Common myeloid progenitor, CD34-positive (primary cell): ENCODE results near the gene UPB1.
"Not testable (repeated sequence)": the region's sequence is repeated elsewhere in the genome, so short reads cannot be mapped to it uniquely, and the experiment has no call there.

Experiments used
- CTCF ChIA-PET: fragments of 350-600 bp; sonication (Branson Sonifier 250); formaldehyde crosslinking; loops from one replicate; lab custom pipeline; 2021; ENCODE audit warnings: antibody characterized with exemption; lab: Charles Lee
- POLR2A ChIA-PET: fragments of 350-600 bp; sonication (Branson Sonifier 250); formaldehyde crosslinking; loops from one replicate; lab custom pipeline; 2021; ENCODE audit warnings: antibody characterized with exemption; lab: Charles Lee
- DNase-seq, 3 donors: peaks; one replicate each; pipeline versions ENCODE4 v3.0.0 to v3.0.0-alpha.2; 2013
- H3K27ac ChIP-seq, 2 experiments: 1 replicate in 1 of 2; 2 replicates in 1 of 2; pipeline ENCODE4 v1.7.0; 2013; ENCODE audit warnings: inconsistent platforms in 2 of 2, low read length in 2 of 2, mild to moderate bottlenecking in 2 of 2, low read depth in 1 of 2, moderate library complexity in 1 of 2; ENCODE audit not compliant: severe bottlenecking in 2 of 2, insufficient read depth in 1 of 2, poor library complexity in 1 of 2
- H3K27me3 ChIP-seq, 5 experiments: replicated peaks in 2 of 5; 1 replicate in 3 of 5; 2 replicates in 2 of 5; pipeline versions ENCODE4 v1.6.1 to v1.7.0; 2013; ENCODE audit warnings: low read length in 4 of 5, mild to moderate bottlenecking in 2 of 5, moderate library complexity in 2 of 5, inconsistent platforms in 1 of 5; ENCODE audit not compliant: insufficient read depth in 5 of 5, control insufficient read depth in 4 of 5
- H3K36me3 ChIP-seq, 4 experiments: 1 replicate in 2 of 4; 2 replicates in 2 of 4; pipeline versions ENCODE4 v1.6.1 to v1.7.0; 2013; ENCODE audit warnings: low read length in 3 of 4, control low read depth in 1 of 4, mild to moderate bottlenecking in 1 of 4; ENCODE audit not compliant: control insufficient read depth in 4 of 4, insufficient read depth in 4 of 4
- H3K4me1 ChIP-seq, 4 experiments: 1 replicate in 3 of 4; 2 replicates in 1 of 4; pipeline versions ENCODE4 v1.6.1 to v1.7.1; 2013; ENCODE audit warnings: low read length in 3 of 4, mild to moderate bottlenecking in 3 of 4, control low read depth in 1 of 4, inconsistent platforms in 1 of 4, moderate library complexity in 1 of 4; ENCODE audit not compliant: control insufficient read depth in 4 of 4, insufficient read depth in 4 of 4; ENCODE audit errors: control extremely low read depth in 1 of 4
- H3K4me3 ChIP-seq, 7 experiments: 1 replicate in 4 of 7; 2 replicates in 3 of 7; pipeline versions ENCODE4 v1.5.1 to v1.7.0; 2013; ENCODE audit warnings: mild to moderate bottlenecking in 7 of 7, low read length in 6 of 7, moderate library complexity in 6 of 7, inconsistent platforms in 2 of 7, low read depth in 2 of 7, control low read depth in 1 of 7; ENCODE audit not compliant: insufficient read depth in 4 of 7, control insufficient read depth in 1 of 7; ENCODE audit errors: extremely low read depth in 1 of 7
- H3K9me3 ChIP-seq, 5 experiments: 1 replicate in 4 of 5; 2 replicates in 1 of 5; pipeline versions ENCODE4 v1.6.1 to v1.7.1; 2013; ENCODE audit warnings: low read length in 4 of 5, mild to moderate bottlenecking in 2 of 5, inconsistent platforms in 1 of 5, low read depth in 1 of 5, moderate library complexity in 1 of 5; ENCODE audit not compliant: control insufficient read depth in 4 of 5, insufficient read depth in 2 of 5; ENCODE audit errors: control extremely low read depth in 1 of 5
- WGBS: methylation state at CpG from one replicate; pipeline ENCODE4 v1.1.5; 2013; ENCODE audit not compliant: insufficient coverage; 5-methylcytosine and 5-hydroxymethylcytosine counted together

The UPB1 gene

DNA sequence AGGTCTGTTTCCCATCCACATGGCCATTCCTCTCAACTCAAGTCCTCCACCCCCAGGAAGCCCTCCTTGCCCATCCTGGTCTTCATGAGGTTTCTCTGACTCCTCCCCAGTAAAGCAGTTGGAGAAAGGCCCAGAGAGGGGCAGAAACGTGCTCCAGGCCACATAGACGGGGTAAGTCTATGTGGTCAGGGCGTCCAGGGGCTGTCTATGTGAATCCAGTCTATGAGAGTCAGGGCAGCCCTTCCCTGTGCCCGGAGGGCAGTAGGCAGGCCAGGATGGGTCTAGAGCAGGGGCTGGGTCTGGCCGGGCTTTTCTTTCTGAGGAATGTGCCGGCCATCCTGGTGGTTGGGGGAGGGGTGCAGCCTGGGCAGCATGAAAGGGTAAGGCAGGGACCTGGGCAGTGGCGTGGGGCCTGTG lies 48.1 kb downstream of the UPB1 start:
- Histone ChIP-seq H3K36me3 (peaks cover 11 to 78% (median 56%) of the 10 kb centered on the region in 4 experiments), H3K27me3 (no peaks in the 10 kb centered on the region), H3K4me1 (peaks cover 0 to 24% (median 19%) of the 10 kb centered on the region in 4 experiments), H3K27ac (peak overlapping the region in 1 of 2 experiments; percentile 28), H3K4me3 (no peak overlapping the region), H3K9me3 (no peaks in the 10 kb centered on the region)
- ChIA-PET CTCF (interaction anchor here (7.4 kb wide), 1 partner anchor 16 kb away, joined by 73 read pairs; no protein-coding TSS in a partner anchor), POLR2A (no interaction called here)
- DNase-seq: no peak
- WGBS: 97% methylated on average over 5 of the region's 7 CpGs

DNA sequence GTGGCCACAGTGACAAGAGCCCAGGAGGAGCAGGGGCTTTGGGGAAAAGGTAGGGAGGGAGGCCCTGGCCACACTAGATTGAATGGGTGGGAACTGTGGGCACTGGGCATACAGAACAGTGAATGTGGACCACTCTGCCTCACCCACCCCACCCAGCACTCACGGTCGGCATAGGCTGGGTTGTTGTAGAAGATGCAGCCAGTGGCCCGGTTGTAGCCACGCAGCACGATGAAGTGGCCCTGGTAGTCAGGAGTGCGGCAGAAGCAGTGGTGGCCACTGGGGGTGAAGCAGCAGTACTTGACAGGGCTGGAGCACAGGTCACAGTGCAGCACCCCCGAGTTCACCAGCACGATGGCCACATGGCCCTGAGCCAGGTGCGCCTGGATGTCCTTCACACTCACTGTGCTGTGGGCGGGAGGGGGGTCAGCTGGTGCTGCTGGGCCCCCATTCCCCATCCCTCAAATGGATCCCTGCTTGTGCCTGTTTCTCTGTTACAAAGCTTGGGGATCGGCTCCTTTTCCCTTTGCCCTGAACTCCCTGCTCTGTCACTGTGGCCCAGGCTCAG lies 48.6 kb downstream of the UPB1 start:
- H3K9me3 ChIP-seq: no peaks in the 10 kb centered on the region
- ChIA-PET POLR2A (no interaction called here), CTCF (interaction anchor here (1.3 to 1.8 kb wide), 2 partner anchors 13 to 18 kb away, joined by 4 to 6 read pairs; no protein-coding TSS in a partner anchor)
- DNase-seq: no peak
- H3K27me3 ChIP-seq: no peaks in the 10 kb centered on the region
- H3K36me3 ChIP-seq: peaks cover 11 to 84% (median 61%) of the 10 kb centered on the region in 4 experiments
- peak overlapping the region in 1 of 2 experiments; percentile 28 for H3K27ac ChIP-seq
- H3K4me3 ChIP-seq: no peak overlapping the region
- H3K4me1 ChIP-seq: peaks cover 0 to 24% (median 19%) of the 10 kb centered on the region in 4 experiments
- 99% methylated on average over 11 of the region's 11 CpGs for WGBS

DNA sequence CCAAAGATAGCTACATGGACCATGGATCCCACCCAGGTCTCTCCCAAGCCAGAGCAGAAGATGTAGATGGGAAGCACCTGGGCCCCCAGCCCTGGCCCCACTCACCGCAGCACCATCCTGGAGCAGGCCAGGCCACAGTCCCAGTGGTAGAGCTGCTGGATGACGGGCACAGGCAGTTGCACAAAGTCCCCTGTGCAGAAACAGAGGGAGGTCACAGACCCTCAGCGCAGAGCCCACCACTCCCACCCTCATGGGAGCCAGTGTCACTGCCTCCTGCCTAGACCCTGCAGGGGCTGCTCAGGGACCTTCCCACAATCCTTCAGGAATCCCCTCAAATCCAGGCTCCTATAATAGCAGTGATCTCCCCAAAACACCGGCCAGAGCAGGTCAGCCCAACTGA lies 53.7 kb downstream of the UPB1 start:
- Histone ChIP-seq H3K9me3 (no peaks in the 10 kb centered on the region), H3K27me3 (no peaks in the 10 kb centered on the region), H3K27ac (no peak overlapping the region), H3K4me3 (no peak overlapping the region), H3K4me1 (peaks cover 9 to 35% (median 29%) of the 10 kb centered on the region in 4 experiments), H3K36me3 (peaks cover 3 to 61% (median 42%) of the 10 kb centered on the region in 4 experiments)
- CTCF ChIA-PET: interaction anchor here (0.8 to 1.1 kb wide), 2 partner anchors 21 to 225 kb away, joined by 3 read pairs; no protein-coding TSS in a partner anchor
- 95% methylated on average over 4 of the region's 4 CpGs for WGBS
- POLR2A ChIA-PET: no interaction called here
- DNase-seq: no peak

DNA sequence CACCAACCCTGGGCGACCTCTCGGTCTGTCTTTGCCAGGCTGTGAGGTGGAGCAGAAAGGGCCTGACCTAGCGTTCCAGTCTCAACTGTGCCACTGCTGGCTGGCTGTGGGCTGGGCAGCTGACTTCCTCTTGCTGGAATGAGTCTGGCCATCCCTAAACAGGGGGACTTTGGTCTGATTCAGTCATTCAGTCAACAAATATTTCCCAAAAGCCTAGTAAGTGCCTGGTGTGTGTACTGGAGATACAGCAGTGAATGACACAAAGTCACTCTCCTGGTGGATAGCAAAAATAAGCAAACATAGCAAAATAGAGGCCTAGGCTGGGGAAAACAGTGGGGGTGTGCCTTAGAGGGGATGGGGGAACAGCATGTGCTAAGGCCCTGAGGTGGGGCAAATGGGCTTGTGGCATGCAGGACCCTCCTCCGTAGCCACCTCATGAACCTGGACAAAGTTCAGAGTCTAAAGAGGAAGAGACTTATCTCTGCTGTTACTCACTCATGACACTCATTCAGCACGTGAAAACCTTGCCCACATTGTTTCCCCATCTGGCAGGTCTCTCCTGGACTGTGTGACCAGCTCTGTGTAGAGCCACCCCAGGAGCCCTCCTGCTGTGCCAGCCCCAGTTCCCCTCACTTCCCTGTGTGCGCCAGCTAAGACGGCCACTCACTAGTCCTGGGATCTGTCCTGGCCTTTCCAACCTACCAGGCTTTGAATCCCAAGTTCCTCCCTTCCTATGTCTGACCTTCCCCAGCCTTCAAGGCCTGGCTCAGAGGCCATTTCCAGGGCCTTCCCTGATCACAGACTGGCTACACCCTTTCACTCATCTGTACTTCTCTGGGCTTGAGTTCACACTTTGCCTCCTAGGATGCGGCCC lies 55.1 kb downstream of the UPB1 start:
- WGBS: 80% methylated on average over 8 of the region's 8 CpGs
- Histone ChIP-seq H3K4me1 (peaks cover 13 to 43% (median 35%) of the 10 kb centered on the region in 4 experiments), H3K27me3 (no peaks in the 10 kb centered on the region), H3K4me3 (no peak overlapping the region), H3K36me3 (peaks cover 2 to 46% (median 34%) of the 10 kb centered on the region in 4 experiments), H3K9me3 (no peaks in the 10 kb centered on the region), H3K27ac (peak overlapping the region; percentile 27 to 47)
- DNase-seq: peak in 2 of 3 donors; percentile 11 to 38
- CTCF ChIA-PET: interaction anchor here (0.8 to 1.0 kb wide), 2 partner anchors 28 to 126 kb away, joined by 3 to 4 read pairs; no protein-coding TSS in a partner anchor
- POLR2A ChIA-PET: no interaction called here

DNA sequence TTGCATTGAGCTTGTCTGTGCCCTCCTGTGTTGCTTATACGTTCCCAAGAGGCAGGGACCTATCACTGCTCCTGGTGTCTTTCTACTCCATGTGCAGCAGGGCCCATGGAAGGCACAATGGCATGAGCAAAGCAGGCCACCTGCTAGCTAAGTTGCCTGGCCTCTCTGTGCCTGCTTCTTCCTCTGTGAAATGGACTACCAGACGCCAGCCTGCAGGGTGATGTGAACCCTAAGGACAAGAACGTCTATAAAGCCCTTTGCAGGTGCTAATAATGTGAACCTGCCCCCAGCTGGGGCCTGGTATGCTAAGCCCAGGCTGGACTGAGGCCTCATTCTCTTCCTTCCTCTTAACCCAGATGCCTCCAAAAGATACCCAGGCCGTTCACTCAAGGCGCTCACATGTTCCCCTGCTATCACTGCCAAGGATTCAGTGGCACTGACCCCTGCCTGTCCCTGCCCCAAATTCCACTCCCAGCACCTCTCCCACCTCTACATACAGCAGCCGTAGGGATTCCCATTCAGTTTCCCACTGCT lies 55.8 kb downstream of the UPB1 start:
- POLR2A ChIA-PET: no interaction called here
- Histone ChIP-seq H3K4me1 (peaks cover 13 to 46% (median 37%) of the 10 kb centered on the region in 4 experiments), H3K27me3 (no peaks in the 10 kb centered on the region), H3K9me3 (no peaks in the 10 kb centered on the region), H3K4me3 (peak overlapping the region in 1 of 7 experiments; percentile 5), H3K27ac (peak overlapping the region; percentile 27 to 47), H3K36me3 (peaks cover 2 to 45% (median 34%) of the 10 kb centered on the region in 4 experiments)
- CTCF ChIA-PET: interaction anchor here (0.8 kb wide), 1 partner anchor 29 kb away, joined by 3 read pairs; no protein-coding TSS in a partner anchor
- peak in 2 of 3 donors; percentile 40 to 60 for DNase-seq
- 33% methylated on average over 5 of the region's 6 CpGs for WGBS

DNA sequence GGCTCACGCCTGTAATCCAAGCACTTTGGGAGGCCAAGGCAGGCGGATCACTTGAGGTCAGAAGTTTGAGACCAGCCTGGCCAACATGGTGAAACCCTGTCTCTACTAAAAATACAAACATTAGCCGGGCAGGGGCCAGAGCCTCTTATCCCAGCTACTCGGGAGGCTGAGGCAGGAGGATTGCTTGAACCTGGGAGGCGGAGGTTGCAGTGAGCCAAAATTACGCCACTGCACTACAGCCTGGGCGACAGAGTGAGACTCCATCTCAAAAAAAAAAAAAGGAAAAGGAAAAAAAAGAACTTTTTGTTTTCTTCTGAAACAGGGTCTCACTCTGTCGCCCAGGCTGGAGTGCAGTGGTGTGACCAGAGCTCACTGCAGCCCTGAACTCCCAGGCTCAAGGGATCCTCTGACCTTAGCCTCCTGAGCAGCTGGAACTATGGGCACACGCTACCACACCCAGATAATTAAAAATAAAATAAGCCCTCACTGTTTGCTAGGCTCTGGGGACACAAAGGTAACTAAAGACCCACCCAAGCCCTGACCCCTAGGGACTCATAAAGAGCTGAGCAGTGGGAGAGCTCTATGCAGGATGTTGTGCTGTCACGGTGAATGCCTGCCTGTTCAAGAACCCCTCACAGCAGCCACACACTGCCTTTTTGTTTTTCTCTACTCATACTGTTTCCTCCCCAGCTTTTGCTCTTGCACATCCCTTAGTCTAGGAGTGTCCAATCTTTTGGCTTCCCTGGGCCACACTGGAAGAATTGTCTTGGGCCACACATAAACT lies 57.6 kb downstream of the UPB1 start:
- WGBS: 86% methylated on average over 9 of the region's 10 CpGs
- CTCF ChIA-PET: interaction anchor here (0.8 to 2.3 kb wide), 4 partner anchors 11 to 27 kb away, joined by 3 to 8 read pairs (median 3); no protein-coding TSS in a partner anchor
- peaks cover 26 to 62% (median 48%) of the 10 kb centered on the region in 4 experiments for H3K4me1 ChIP-seq
- H3K27me3 ChIP-seq, H3K27ac ChIP-seq, H3K9me3 ChIP-seq, POLR2A ChIA-PET, DNase-seq: not testable (repeated sequence)
- peaks cover 2 to 32% (median 19%) of the 10 kb centered on the region in 4 experiments for H3K36me3 ChIP-seq
- peak overlapping the region in 2 of 7 experiments; percentile 32 to 85 for H3K4me3 ChIP-seq
